Measurements from ENCODE around the gene CACNB4.

CACNB4 gene

GRCh38 chr2:151845481-151845880 is 253.4 kb downstream of the CACNB4 start:
- no peak for DNase-seq

GRCh38 chr2:151844211-151844896 is 254.5 kb downstream of the CACNB4 start:
- no peak for DNase-seq

- DNase-seq = no peak
These were observed 255.2 kb downstream of the CACNB4 start for GRCh38 chr2:151843691-151844061.

- no peak for DNase-seq
These were observed 255.8 kb downstream of the CACNB4 start for GRCh38 chr2:151842830-151843690.

- DNase-seq = no peak
These were observed 257.8 kb downstream of the CACNB4 start for GRCh38 chr2:151841047-151841424.

GRCh38 chr2:151840216-151841046 is 258.4 kb downstream of the CACNB4 start:
- DNase-seq = no peak

GRCh38 chr2:151837926-151838325 is 260.9 kb downstream of the CACNB4 start:
- DNase-seq = no peak

GRCh38 chr2:151833984-151834383 is 264.9 kb downstream of the CACNB4 start:
- DNase-seq = no peak

- no peak for DNase-seq
These were observed 267.9 kb downstream of the CACNB4 start for GRCh38 chr2:151830961-151831360.

GRCh38 chr2:151828890-151829324 is 269.9 kb downstream of the CACNB4 start:
- DNase-seq = no peak

GRCh38 chr2:151828143-151828889 is 270.5 kb downstream of the CACNB4 start, which contains the start of gene ARL5A:
ARL5A (minus strand) TSS chr2:151828421; CDS start chr2:151828176, 245 bp downstream.
- DNase-seq = peak; percentile 94

- peak; percentile 19 for DNase-seq
These were observed 271.2 kb downstream of the CACNB4 start for GRCh38 chr2:151827564-151828142.

GRCh38 chr2:151826737-151827157 is 272.1 kb downstream of the CACNB4 start:
- DNase-seq = no peak

GRCh38 chr2:151824886-151825285 is 274.0 kb downstream of the CACNB4 start:
- DNase-seq = no peak

- no peak for DNase-seq
These were observed 275.2 kb downstream of the CACNB4 start for GRCh38 chr2:151823651-151824050.

- DNase-seq = no peak
These were observed 278.9 kb downstream of the CACNB4 start for GRCh38 chr2:151819920-151820319.

GRCh38 chr2:151817929-151818328 is 280.9 kb downstream of the CACNB4 start:
- no peak for DNase-seq

- DNase-seq = no peak
These were observed 282.0 kb downstream of the CACNB4 start for GRCh38 chr2:151816843-151817242.

GRCh38 chr2:151815821-151816489 is 282.9 kb downstream of the CACNB4 start:
- no peak for DNase-seq

- DNase-seq = no peak
These were observed 288.4 kb downstream of the CACNB4 start for GRCh38 chr2:151810489-151810888.

- no peak for DNase-seq
These were observed 289.8 kb downstream of the CACNB4 start for GRCh38 chr2:151809073-151809383.

Measured in activated naive CD4-positive, alpha-beta T cell treated with Interleukin-2 at 50 U/mL for 16 hours (primary cell).